Cardiac fibroblast (primary cell): Measurements from ENCODE around the gene NME8.
A peak's percentile ranks its signal among the peaks of the same experiment; 100 is the strongest.

Source experiments
- DNase-seq, 2 donors: peaks; one replicate each; pipeline versions ENCODE4 v3.0.0 to v3.0.0-alpha.2; 2010; ENCODE audit warnings: low read depth in 2 of 2
- H3K4me3 ChIP-seq, 2 donors: replicated peaks in 1 of 2; 1 replicate in 1 of 2; 2 replicates in 1 of 2; pipeline ENCODE4 v1.5.1; 2011; ENCODE audit warnings: low read depth in 2 of 2, low read length in 2 of 2, mild to moderate bottlenecking in 2 of 2, moderate library complexity in 1 of 2
- TF ChIP-seq, protein P1 (sequence below): IDR thresholded peaks from one replicate; pipeline ENCODE4 v1.5.1; 2011; ENCODE audit warnings: low read depth, mild to moderate bottlenecking, low read length, inconsistent platforms

Gene NME8

DNA sequence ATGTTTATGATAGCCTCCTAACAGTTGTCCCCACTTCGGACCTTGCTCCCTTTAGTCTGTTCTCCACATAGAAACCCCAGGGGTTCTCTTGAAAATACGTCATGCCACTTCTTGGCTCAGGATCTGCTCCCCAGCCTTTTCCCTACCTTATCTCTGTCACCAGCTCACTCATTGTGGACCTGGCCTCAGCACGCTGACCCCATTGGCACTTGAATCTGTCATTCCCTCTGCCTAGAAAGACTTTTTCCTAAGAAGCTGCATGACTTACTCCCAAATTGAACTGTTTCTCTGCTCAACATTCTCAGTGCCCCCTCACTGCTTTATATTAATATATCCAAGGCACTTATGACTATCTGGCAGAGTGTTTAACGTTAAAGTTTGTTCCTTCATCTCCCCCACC is 80.5 kb downstream of the NME8 start:
- TF ChIP-seq, protein P1, sequence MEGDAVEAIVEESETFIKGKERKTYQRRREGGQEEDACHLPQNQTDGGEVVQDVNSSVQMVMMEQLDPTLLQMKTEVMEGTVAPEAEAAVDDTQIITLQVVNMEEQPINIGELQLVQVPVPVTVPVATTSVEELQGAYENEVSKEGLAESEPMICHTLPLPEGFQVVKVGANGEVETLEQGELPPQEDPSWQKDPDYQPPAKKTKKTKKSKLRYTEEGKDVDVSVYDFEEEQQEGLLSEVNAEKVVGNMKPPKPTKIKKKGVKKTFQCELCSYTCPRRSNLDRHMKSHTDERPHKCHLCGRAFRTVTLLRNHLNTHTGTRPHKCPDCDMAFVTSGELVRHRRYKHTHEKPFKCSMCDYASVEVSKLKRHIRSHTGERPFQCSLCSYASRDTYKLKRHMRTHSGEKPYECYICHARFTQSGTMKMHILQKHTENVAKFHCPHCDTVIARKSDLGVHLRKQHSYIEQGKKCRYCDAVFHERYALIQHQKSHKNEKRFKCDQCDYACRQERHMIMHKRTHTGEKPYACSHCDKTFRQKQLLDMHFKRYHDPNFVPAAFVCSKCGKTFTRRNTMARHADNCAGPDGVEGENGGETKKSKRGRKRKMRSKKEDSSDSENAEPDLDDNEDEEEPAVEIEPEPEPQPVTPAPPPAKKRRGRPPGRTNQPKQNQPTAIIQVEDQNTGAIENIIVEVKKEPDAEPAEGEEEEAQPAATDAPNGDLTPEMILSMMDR = no peak
- no peak for DNase-seq
- no peak overlapping the region for H3K4me3 ChIP-seq

DNA sequence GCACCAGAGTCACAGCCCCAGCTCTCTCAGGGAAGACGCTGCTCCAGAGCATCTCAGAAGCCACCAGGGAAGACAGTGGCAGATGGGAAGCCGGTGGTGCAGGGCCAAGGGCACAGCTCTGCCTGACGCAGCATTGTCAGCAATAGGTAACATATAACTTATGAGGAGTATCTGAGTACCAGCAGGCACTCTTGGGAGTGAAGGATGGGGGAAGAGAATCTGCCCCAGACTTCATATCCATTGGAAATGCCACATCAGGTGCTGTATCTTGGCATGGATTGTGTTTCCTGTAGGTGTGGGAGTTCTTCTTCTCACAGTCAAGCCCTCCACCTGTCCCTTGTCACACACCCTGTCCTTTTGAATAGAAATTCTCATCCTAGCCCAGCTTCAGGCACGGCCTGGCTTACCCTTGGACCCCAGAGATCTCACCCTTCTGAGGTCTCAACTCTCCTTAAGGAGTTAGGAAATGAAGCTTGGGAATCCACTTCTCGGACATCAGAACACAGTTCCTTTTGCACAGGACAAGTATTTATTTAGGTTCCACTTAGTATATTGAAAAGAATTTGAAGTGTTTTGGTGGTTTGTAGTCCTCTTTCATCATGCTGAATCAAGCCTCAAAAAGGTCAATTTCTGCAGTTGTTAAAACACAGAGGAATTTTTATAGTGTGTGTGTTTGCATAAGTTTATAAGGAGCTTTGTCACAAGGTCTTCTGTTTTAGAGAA is 82.0 kb downstream of the NME8 start:
- DNase-seq = peak in 1 of 2 donors; percentile 73
- TF ChIP-seq, protein P1 = no peak
- H3K4me3 ChIP-seq = no peak overlapping the region

GRCh38 chr7:37932543-37932942 is 84.1 kb downstream of the NME8 start:
- no peak for DNase-seq
- no peak overlapping the region for H3K4me3 ChIP-seq
- TF ChIP-seq, protein P1 = no peak

- TF ChIP-seq, protein P1 = no peak
- H3K4me3 ChIP-seq = no peak overlapping the region
- no peak for DNase-seq
These were observed 84.7 kb downstream of the NME8 start for GRCh38 chr7:37933018-37933566.

- H3K4me3 ChIP-seq = no peak overlapping the region
- DNase-seq = peak; percentile 65 to 79
- TF ChIP-seq, protein P1 = no peak
These were observed 94.7 kb downstream of the NME8 start for GRCh38 chr7:37942934-37943610.

DNA sequence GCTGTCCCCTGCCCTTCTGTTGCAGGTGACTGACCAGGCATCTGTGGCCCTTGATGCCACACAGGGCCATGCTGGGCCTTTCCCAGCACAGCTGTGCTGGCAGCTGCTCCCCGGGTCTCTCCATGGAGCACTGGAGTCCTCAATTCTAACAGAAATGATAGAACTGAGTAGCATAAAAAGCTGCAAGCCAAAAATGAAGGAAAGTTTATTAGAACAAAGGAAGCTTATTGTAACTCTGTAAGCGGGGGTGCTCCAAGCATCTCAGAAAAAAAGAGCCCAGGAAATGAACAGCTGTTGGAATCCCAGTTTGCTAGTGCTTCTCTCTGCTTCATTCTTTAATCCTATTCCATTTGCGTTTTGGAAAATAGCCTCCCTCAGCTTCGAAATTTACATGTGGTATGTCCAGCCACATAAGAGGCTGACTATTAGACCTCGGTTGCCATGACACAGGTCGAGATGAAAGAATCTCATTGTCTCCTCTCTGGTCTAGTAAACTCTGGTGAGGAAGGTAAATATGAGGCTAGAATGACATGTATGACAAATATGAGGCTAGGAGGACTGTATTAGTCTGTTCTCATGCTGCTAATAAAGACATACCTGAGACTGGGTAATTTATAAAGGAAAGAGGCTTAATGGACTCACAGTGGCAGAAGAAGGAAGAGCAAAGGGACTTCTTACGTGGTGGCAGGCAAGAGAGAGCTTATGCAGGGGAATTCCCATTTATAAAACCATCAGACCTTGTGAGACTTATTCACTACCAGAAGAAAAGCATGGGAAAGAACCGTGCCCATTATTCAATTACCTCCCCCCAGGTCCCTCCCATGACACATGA is 95.7 kb downstream of the NME8 start:
- TF ChIP-seq, protein P1 = no peak
- H3K4me3 ChIP-seq = no peak overlapping the region
- DNase-seq = peak in 1 of 2 donors; percentile 18
